GM18502 (cell line): ENCODE data around the gene GADD45A.
"Not testable (repeated sequence)": the region's sequence is repeated elsewhere in the genome, so short reads cannot be mapped to it uniquely, and the experiment has no call there.

Source experiments
- ATAC-seq: cut with Tn5 transposase; IDR thresholded peaks from one replicate; pipeline ENCODE4 v1.9.1; 2021; ENCODE audit warnings: mild to moderate bottlenecking; ENCODE audit not compliant: unreplicated experiment, poor library complexity

Gene GADD45A

DNA sequence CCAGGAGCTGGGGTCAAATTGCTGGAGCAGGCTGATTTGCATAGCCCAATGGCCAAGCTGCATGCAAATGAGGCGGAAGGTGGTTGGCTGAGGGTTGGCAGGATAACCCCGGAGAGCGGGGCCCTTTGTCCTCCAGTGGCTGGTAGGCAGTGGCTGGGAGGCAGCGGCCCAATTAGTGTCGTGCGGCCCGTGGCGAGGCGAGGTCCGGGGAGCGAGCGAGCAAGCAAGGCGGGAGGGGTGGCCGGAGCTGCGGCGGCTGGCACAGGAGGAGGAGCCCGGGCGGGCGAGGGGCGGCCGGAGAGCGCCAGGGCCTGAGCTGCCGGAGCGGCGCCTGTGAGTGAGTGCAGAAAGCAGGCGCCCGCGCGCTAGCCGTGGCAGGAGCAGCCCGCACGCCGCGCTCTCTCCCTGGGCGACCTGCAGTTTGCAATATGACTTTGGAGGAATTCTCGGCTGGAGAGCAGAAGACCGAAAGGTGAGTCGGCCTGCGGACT, at the start of gene GADD45A:
GADD45A (plus strand) TSS at position 135 of the 491 bp plus-strand sequence; CDS start at position 429, 294 bp downstream.
- peak; percentile 85 for ATAC-seq

DNA sequence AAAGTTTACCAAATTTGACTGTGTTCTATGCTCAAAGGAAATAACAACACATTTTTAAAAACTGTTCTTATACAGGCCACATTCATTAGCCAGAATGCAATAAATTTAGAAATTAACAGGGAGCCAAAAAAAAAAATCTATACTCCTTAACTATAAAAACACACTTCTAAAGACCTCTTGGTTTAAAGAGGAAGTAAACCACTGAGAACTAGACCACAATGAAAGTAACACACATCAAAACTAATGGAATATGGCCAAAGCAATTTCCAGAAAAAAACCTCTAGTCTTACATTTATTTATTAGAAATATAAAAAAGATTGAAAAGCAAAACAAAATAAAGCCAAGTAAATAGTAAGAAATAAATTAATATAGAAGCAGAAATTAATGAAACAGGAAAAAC, 48.9 kb upstream of the GADD45A start:
- ATAC-seq: no peak

DNA sequence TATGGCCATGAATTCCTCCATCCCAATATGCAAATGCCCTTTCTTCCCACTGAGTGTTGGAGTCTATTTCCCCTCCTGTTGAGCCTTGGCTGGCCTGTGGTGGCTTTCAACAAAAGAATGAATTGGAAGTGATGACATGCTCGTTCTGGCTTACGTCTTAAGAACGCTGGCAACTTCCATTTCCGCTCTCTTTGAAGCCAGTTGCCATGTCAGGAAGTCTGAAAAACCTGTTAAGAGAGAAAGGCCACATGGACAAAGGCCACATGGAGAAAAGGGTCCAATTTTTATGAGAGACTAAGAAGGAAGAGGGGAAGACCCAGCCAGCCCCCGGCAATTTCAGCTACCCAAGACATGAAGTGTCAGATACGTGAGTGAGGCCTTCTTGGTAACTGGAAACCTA, 45.6 kb upstream of the GADD45A start:
- no peak for ATAC-seq

DNA sequence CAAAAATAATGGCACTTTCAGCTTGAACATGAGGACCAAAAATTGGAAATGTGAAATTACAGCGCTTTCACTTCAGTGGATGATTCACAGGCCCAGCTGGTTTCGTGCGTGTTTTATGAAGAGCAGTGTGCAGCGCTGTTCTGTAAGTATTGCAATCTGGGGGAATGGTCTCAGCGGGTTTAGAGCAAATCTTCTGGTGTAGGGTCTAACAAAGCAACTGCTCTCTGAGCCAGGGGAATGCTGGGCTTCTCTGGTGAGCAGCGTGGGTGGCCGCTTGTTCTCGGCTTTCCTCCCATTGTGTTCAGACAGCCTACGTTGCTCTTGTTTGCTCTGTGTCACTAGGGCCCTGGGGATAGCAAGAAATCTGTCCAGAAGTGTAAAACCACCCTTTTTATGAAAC, 42.4 kb upstream of the GADD45A start:
- ATAC-seq: no peak

DNA sequence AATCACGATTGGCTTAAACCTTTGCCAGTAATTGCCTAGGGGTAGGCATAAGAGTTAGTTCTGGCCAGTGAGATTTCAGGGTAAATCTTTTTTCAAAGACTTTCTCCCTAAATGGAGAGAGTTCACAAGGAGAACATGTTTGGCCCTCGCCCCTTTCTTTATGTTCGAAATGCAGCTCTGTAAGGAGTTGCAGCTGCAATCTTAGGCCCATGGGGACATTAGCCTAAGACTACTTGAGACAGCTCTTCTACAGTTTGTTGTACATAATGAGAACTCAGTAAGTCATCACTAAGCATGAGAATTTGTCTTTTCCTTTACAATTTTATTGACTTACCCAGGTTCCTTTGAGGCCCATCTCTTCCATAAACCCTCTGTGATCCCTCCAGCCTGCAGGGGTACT, 40.4 kb upstream of the GADD45A start:
- ATAC-seq: no peak

GRCh38 chr1:67645495-67646144, 39.4 kb upstream of the GADD45A start:
- ATAC-seq: no peak

- ATAC-seq: no peak
Observed at GRCh38 chr1:67646145-67647035, 38.6 kb upstream of the GADD45A start.

DNA sequence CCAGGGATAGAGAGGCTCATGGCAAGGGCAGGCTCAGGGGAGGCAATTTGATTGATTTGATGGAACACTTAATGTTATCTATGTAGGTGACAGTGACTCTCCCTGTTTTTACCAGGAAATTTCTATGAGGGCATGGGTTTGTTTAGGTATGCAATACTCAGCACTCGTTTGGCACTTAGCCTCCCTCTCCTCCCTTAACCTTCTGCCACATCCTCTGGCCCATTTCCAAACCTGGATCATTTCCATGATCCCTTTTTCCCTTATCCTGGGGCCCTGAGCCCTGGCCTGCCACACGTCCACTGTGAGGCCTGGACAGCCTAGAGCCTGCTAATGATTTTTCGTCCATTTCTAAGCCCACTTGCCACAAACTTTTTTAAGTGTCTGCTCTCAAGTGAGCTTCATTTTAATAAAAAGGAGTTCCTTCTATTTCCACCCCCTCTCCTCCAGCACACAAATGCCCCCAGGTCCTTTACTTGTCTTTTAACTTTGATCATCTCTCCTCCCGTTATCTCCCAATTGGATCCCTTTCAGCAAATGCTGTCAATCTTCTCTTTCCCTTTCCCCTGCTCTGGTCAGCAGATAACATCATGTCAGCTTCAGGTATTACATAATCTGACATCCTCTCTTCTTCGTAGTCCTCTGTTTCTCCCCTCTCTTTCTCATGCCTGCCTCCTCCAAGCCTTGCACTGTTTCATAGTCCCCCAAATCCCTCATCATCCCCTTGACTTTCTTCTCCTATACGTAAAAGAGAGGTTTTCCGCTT, 37.8 kb upstream of the GADD45A start:
- no peak for ATAC-seq

DNA sequence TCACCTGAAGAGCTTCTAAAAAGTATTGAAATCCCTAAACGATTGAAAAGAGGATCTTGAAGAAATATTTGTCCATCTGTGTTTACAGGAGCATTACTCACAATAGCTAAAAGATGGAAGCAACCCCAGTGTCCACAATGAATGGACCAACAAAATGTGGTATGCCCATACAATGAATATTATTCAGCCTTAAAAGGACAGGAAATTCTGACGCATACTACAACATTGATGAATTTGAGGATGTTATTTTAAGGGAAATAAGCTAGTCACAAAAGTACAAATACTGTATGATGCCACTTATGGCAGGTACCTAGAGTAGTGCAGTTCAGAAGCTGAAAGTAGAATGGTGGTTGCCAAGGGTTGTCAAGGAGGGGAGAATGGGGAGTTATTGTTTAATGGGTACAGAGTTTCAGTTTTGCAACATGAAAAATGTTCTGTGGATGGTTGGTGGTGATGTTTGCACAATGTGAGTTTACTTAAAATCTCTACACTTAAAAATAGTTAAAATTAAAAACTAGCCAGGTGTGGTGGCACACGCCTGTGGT, 37.1 kb upstream of the GADD45A start:
- no peak for ATAC-seq

- no peak for ATAC-seq
Observed at GRCh38 chr1:67648582-67649326, 36.2 kb upstream of the GADD45A start.

DNA sequence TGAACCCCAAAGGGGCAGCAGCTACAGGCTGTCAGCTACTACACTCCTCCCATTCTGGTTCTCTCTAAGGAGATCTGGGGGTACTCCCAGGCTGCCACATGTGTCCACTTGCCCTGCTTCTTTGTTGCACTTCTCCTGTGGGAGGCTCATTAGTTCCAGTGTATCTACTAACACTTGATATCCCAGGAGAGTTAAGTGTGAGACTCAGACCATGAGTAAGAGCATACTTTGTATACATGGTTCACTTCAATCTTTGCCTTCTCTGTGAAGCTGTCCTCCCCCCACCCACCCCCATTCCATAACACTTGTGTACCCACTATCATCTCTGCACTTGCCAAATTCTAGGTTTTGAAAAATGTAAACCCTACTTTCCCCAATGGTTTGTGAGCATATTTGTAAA, 34.9 kb upstream of the GADD45A start:
- no peak for ATAC-seq

GRCh38 chr1:67651031-67651430, 34.0 kb upstream of the GADD45A start:
- ATAC-seq: no peak

DNA sequence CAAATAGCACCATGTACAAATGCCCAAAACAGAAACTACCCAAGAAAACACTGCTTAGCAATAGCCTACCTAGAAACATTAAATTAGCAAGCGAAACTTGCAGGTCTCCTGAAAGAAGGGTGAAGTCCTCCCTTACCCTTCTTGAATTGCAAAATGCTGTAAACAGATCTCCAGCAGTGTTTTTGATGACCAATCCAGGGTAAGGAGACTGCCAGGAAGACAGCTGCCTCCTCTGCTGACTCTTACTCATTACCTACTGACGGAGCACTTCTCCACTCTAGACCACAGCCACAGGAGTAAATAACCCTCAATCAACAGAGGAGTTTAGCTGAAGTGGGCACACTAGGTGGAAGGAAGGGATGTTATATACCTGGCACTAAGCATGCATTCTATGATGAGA, 32.2 kb upstream of the GADD45A start:
- ATAC-seq: peak; percentile 54

DNA sequence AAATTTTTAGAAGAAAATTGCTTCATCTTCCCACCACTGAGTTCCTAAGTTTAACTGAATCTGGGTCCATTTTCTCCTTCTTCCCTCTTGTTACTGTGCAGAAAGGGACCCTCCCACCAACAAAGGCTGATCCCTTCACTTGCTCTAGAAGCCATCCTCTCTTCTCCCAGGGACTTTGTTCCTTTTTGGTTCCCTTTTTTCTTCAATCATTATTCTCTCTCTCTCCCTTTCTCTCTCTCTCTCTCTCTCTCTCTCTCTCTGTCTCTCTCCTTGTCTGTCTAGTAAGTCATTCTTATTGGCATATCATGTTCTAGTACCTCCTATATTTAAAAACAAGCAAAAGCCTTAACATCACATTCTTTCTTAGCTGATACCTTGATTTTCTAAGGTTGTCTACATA, 31.7 kb upstream of the GADD45A start:
- ATAC-seq: no peak

DNA sequence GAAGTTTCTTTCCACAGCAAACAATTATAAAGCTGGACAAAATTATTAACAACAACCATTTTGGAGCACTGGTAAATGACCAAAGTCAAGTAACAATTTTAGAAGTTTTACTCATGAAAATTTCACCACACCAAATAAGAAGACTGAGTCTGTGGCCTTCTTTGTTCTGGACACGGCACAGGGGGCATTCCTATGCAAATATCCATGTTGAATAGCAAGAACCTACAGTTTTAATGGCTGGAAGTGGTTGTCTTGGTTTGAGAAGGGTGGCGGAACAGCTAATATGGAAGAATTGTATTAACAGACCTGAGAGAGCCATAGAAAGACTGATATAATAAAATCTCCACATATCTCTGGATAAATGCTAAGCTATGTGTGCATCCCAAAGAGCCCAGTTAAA, 29.4 kb upstream of the GADD45A start:
- no peak for ATAC-seq

- not testable (repeated sequence) for ATAC-seq
Observed at GRCh38 chr1:67657152-67657551, 27.8 kb upstream of the GADD45A start.

- ATAC-seq: no peak
Observed at GRCh38 chr1:67659229-67659628, 25.8 kb upstream of the GADD45A start.

- ATAC-seq: no peak
Observed at GRCh38 chr1:67662884-67663283, 22.1 kb upstream of the GADD45A start.

GRCh38 chr1:67664048-67664447, 21.0 kb upstream of the GADD45A start:
- ATAC-seq: no peak

- not testable (repeated sequence) for ATAC-seq
Observed at GRCh38 chr1:67665307-67665706, 19.7 kb upstream of the GADD45A start.
